Ishikawa (cell line): ENCODE results near the gene DCD.
A peak's percentile ranks its signal among the peaks of the same experiment; 100 is the strongest.

Source experiments
- CEBPB ChIP-seq: IDR thresholded peaks from 2 replicates; pipeline ENCODE4 v1.6.1; 2012
- CREB1 ChIP-seq: IDR thresholded peaks from 2 replicates; pipeline ENCODE4 v1.6.1; 2012; ENCODE audit warnings: low read depth
- EGR1 ChIP-seq: IDR thresholded peaks from 2 replicates; pipeline ENCODE4 v1.6.1; 2012
- EP300 ChIP-seq: IDR thresholded peaks from 2 replicates; pipeline ENCODE4 v1.6.1; 2012; ENCODE audit warnings: borderline replicate concordance
- FOXM1 ChIP-seq: IDR thresholded peaks from 2 replicates; pipeline ENCODE4 v1.6.1; 2012; ENCODE audit warnings: low read depth, borderline replicate concordance
- NFIC ChIP-seq: IDR thresholded peaks from 2 replicates; pipeline ENCODE4 v1.6.1; 2012
- RAD21 ChIP-seq: IDR thresholded peaks from 2 replicates; pipeline ENCODE4 v1.6.1; 2012; ENCODE audit warnings: low read depth
- TAF1 ChIP-seq: IDR thresholded peaks from 2 replicates; pipeline ENCODE4 v1.6.1; 2012; ENCODE audit warnings: low read depth, mild to moderate bottlenecking
- TCF12 ChIP-seq: IDR thresholded peaks from 2 replicates; pipeline ENCODE4 v1.6.1; 2012; ENCODE audit warnings: low read depth
- TEAD4 ChIP-seq: IDR thresholded peaks from 2 replicates; pipeline ENCODE4 v1.6.1; 2012
- YY1 ChIP-seq: IDR thresholded peaks from 2 replicates; pipeline ENCODE4 v1.6.1; 2012; ENCODE audit warnings: low read depth
- TF ChIP-seq, protein P1 (sequence below): IDR thresholded peaks from 2 replicates; pipeline ENCODE4 v1.6.1; 2012; ENCODE audit warnings: low read depth, mild to moderate bottlenecking
- TF ChIP-seq, protein P2 (sequence below): IDR thresholded peaks from 2 replicates; pipeline ENCODE4 v1.6.1; 2012
- TF ChIP-seq, protein P3 (sequence below): IDR thresholded peaks from 2 replicates; pipeline ENCODE4 v1.6.1; 2012

DNA sequence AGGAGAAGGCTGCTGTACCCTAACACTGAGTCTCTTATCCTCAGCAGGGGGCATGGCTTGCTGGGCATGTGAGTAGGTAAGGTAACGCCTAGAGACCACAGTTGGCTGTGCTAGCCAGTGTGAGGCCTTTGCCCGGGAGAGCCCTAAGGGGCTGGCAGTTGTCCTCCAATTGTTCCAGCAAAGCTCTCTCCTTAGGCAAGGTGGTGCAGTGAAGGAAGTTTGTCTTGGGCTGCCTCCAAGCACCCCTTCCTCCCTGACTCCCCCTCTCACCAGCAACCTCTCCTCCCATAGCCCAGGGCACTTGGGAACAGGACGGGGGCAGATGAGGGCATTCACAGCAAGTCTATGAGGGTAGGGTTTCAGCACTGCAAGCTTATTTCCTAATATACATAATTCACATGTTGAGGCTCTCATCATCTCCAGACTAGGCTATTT lies 36.4 kb downstream of the DCD start:
- TF ChIP-seq NFIC, result 0 out of 2 replicates have a peak, but pooled peaks have one; percentile 12
- TF ChIP-seq, protein P1, sequence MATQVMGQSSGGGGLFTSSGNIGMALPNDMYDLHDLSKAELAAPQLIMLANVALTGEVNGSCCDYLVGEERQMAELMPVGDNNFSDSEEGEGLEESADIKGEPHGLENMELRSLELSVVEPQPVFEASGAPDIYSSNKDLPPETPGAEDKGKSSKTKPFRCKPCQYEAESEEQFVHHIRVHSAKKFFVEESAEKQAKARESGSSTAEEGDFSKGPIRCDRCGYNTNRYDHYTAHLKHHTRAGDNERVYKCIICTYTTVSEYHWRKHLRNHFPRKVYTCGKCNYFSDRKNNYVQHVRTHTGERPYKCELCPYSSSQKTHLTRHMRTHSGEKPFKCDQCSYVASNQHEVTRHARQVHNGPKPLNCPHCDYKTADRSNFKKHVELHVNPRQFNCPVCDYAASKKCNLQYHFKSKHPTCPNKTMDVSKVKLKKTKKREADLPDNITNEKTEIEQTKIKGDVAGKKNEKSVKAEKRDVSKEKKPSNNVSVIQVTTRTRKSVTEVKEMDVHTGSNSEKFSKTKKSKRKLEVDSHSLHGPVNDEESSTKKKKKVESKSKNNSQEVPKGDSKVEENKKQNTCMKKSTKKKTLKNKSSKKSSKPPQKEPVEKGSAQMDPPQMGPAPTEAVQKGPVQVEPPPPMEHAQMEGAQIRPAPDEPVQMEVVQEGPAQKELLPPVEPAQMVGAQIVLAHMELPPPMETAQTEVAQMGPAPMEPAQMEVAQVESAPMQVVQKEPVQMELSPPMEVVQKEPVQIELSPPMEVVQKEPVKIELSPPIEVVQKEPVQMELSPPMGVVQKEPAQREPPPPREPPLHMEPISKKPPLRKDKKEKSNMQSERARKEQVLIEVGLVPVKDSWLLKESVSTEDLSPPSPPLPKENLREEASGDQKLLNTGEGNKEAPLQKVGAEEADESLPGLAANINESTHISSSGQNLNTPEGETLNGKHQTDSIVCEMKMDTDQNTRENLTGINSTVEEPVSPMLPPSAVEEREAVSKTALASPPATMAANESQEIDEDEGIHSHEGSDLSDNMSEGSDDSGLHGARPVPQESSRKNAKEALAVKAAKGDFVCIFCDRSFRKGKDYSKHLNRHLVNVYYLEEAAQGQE, result no peak
- TF ChIP-seq FOXM1, result no peak
- TF ChIP-seq TCF12, result no peak
- no peak for TF ChIP-seq TAF1
- peak; percentile 53; the same call in 1 of the 2 replicates for TF ChIP-seq EP300
- no peak for TF ChIP-seq CREB1
- TF ChIP-seq, protein P2, sequence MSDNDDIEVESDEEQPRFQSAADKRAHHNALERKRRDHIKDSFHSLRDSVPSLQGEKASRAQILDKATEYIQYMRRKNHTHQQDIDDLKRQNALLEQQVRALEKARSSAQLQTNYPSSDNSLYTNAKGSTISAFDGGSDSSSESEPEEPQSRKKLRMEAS, result no peak
- no peak for TF ChIP-seq RAD21
- TF ChIP-seq, protein P3, sequence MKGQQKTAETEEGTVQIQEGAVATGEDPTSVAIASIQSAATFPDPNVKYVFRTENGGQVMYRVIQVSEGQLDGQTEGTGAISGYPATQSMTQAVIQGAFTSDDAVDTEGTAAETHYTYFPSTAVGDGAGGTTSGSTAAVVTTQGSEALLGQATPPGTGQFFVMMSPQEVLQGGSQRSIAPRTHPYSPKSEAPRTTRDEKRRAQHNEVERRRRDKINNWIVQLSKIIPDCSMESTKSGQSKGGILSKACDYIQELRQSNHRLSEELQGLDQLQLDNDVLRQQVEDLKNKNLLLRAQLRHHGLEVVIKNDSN, result no peak
- no peak for TF ChIP-seq CEBPB
- no peak for TF ChIP-seq YY1
- TF ChIP-seq EGR1, result no peak
- TF ChIP-seq TEAD4, result no peak
